Hepatocyte (in vitro differentiated cells): ENCODE measurements around the gene TSEN15.

ENCODE experiments used
- EZH2 ChIP-seq: fragments of 200-600 bp; sonication (generic); IDR thresholded peaks from 2 replicates; pipeline ENCODE4 v1.6.1; 2016; ENCODE audit warnings: antibody characterized with exemption, mild to moderate bottlenecking, borderline replicate concordance
- EZH2phosphoT487 ChIP-seq: fragments of 200-600 bp; sonication (generic); IDR thresholded peaks from one replicate; pipeline ENCODE4 v1.6.1; 2018; ENCODE audit warnings: antibody characterized with exemption, mild to moderate bottlenecking, low read depth, moderate library complexity; ENCODE audit not compliant: unreplicated experiment, severe bottlenecking
- TF ChIP-seq, protein P1 (sequence below): fragments of 200-600 bp; sonication (generic); IDR thresholded peaks from 2 replicates; pipeline ENCODE4 v1.5.1; 2016; ENCODE audit warnings: antibody characterized with exemption, mild to moderate bottlenecking; ENCODE audit not compliant: poor library complexity

DNA sequence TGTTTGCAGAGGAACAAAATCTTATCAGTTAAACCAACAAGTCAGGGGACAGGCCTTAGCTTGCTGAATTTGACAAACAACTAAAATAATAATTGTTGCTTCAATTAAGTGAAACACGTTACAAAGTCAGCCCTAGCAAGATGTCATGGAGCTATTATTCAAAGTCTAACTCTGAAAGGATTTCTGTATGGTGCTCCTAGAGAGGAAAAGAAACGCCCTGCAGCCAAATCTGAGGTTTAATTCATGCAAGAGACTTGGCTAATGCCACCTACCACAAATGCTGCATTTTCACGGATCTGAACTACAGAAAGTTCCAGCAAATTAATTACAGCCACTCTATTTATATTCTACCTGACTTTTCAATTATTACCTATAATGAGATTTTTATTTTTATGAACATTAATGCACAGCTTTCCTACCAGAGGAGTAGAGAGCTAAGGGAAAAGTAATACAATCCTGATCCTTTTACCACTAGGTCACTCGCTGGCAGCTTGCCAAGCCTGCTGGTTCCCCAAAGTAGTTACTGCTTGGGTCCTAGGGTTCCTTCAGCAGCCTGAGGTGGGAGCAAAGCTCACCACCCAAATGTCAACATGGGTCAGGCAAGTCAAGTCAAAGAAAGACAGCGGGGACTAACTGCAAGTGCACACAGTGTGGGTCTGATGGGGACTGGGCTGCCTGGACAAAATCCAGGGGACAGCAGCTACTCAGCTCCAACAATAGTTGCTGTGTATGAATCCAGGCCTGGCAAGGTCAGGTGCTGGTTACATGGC is 22.5 kb upstream of the TSEN15 start:
- TF ChIP-seq, protein P1, sequence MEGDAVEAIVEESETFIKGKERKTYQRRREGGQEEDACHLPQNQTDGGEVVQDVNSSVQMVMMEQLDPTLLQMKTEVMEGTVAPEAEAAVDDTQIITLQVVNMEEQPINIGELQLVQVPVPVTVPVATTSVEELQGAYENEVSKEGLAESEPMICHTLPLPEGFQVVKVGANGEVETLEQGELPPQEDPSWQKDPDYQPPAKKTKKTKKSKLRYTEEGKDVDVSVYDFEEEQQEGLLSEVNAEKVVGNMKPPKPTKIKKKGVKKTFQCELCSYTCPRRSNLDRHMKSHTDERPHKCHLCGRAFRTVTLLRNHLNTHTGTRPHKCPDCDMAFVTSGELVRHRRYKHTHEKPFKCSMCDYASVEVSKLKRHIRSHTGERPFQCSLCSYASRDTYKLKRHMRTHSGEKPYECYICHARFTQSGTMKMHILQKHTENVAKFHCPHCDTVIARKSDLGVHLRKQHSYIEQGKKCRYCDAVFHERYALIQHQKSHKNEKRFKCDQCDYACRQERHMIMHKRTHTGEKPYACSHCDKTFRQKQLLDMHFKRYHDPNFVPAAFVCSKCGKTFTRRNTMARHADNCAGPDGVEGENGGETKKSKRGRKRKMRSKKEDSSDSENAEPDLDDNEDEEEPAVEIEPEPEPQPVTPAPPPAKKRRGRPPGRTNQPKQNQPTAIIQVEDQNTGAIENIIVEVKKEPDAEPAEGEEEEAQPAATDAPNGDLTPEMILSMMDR: no peak
- no peak for TF ChIP-seq EZH2
- no peak for TF ChIP-seq EZH2phosphoT487
